Osteoblast (primary cell): Measurements from ENCODE around the gene SLBP. TPM values are rescaled to one million over a fixed set of nuclear protein-coding genes. Genes with fewer than 3 reads are reported as not detected.

ENCODE experiments used
- DNase-seq: peaks from one replicate; pipeline ENCODE4 v3.0.0; 2011; ENCODE audit warnings: low spot score, mixed read lengths; ENCODE audit not compliant: insufficient read length; ENCODE audit errors: missing footprints
- H2AFZ ChIP-seq: 2 replicates; pipeline ENCODE4 v1.6.0; 2011; ENCODE audit warnings: mild to moderate bottlenecking, low read length
- H3K27ac ChIP-seq: 2 replicates; pipeline ENCODE4 v1.5.1; 2011; ENCODE audit warnings: mild to moderate bottlenecking, low read depth, low read length, moderate library complexity
- H3K27me3 ChIP-seq: 2 replicates; pipeline ENCODE4 v1.6.0; 2012; ENCODE audit warnings: mild to moderate bottlenecking, control low read depth, inconsistent platforms, low read length, moderate library complexity; ENCODE audit not compliant: insufficient read depth
- H3K36me3 ChIP-seq: 2 replicates; pipeline ENCODE4 v1.5.1; 2011; ENCODE audit warnings: mild to moderate bottlenecking, low read length, control low read depth, moderate library complexity; ENCODE audit not compliant: insufficient read depth
- H3K4me1 ChIP-seq: 2 replicates; pipeline ENCODE4 v1.5.1; 2011; ENCODE audit warnings: mild to moderate bottlenecking, low read length, control low read depth, moderate library complexity; ENCODE audit not compliant: insufficient read depth
- H3K4me2 ChIP-seq: 2 replicates; pipeline ENCODE4 v1.6.0; 2011; ENCODE audit warnings: mild to moderate bottlenecking, low read length; ENCODE audit not compliant: insufficient read depth
- H3K4me3 ChIP-seq: fragments of 200-600 bp; sonication (generic); 3 replicates; pipeline ENCODE4 v1.5.1; 2012; ENCODE audit warnings: mild to moderate bottlenecking, low read length, inconsistent platforms; ENCODE audit not compliant: insufficient read depth
- H3K79me2 ChIP-seq: 2 replicates; pipeline ENCODE4 v1.6.0; 2012; ENCODE audit warnings: mild to moderate bottlenecking, low read length, control low read depth, inconsistent platforms; ENCODE audit not compliant: insufficient read depth
- H3K9me3 ChIP-seq: 2 replicates; pipeline ENCODE4 v1.5.1; 2011; ENCODE audit warnings: low read depth, low read length, control low read depth
- H4K20me1 ChIP-seq: 2 replicates; pipeline ENCODE4 v1.6.0; 2012; ENCODE audit warnings: mild to moderate bottlenecking, low read length, control low read depth; ENCODE audit not compliant: insufficient read depth
- CTCF ChIP-seq: IDR thresholded peaks from 2 replicates; pipeline ENCODE4 v1.5.1; 2011; ENCODE audit warnings: mild to moderate bottlenecking, low read depth, low read length, moderate library complexity; ENCODE audit errors: extremely low read depth
- total RNA-seq: library from RNA; depleted of rRNA; stranded (reverse); fragments of >200 nt; gene quantifications from 2 replicates; pipeline ENCODE4 v1.2.3, GENCODE V29; 2012

Gene SLBP
- total RNA-seq, 1 donor, result 55.7 TPM

- peak; percentile 93 for DNase-seq
- Histone ChIP-seq H3K4me2 (no peak overlapping the region), H3K4me1 (peaks cover 16% of the 10 kb centered on the region), H3K27me3 (no peaks in the 10 kb centered on the region), H3K79me2 (peaks cover 62% of the 10 kb centered on the region), H4K20me1 (peaks cover 40% of the 10 kb centered on the region), H3K4me3 (no peak overlapping the region), H3K36me3 (peaks cover 18% of the 10 kb centered on the region), H3K27ac (no peak overlapping the region), H3K9me3 (no peaks in the 10 kb centered on the region), H2AFZ (no peak overlapping the region)
- no peak for TF ChIP-seq CTCF
Observed at GRCh38 chr4:1715002-1715758, 3.1 kb upstream of the SLBP start.

- H2AFZ ChIP-seq, result no peak overlapping the region
- H3K27me3 ChIP-seq, result no peaks in the 10 kb centered on the region
- H3K9me3 ChIP-seq, result no peaks in the 10 kb centered on the region
- peaks cover 9% of the 10 kb centered on the region for H3K4me1 ChIP-seq
- H3K36me3 ChIP-seq, result peaks cover 23% of the 10 kb centered on the region
- TF ChIP-seq CTCF, result no peak
- H3K27ac ChIP-seq, result no peak overlapping the region
- H3K4me2 ChIP-seq, result no peak overlapping the region
- peak; percentile 64 for DNase-seq
- no peak overlapping the region for H3K4me3 ChIP-seq
- H4K20me1 ChIP-seq, result peaks cover 39% of the 10 kb centered on the region
- H3K79me2 ChIP-seq, result peaks cover 62% of the 10 kb centered on the region
Observed at GRCh38 chr4:1714303-1715001, 2.3 kb upstream of the SLBP start.

DNA sequence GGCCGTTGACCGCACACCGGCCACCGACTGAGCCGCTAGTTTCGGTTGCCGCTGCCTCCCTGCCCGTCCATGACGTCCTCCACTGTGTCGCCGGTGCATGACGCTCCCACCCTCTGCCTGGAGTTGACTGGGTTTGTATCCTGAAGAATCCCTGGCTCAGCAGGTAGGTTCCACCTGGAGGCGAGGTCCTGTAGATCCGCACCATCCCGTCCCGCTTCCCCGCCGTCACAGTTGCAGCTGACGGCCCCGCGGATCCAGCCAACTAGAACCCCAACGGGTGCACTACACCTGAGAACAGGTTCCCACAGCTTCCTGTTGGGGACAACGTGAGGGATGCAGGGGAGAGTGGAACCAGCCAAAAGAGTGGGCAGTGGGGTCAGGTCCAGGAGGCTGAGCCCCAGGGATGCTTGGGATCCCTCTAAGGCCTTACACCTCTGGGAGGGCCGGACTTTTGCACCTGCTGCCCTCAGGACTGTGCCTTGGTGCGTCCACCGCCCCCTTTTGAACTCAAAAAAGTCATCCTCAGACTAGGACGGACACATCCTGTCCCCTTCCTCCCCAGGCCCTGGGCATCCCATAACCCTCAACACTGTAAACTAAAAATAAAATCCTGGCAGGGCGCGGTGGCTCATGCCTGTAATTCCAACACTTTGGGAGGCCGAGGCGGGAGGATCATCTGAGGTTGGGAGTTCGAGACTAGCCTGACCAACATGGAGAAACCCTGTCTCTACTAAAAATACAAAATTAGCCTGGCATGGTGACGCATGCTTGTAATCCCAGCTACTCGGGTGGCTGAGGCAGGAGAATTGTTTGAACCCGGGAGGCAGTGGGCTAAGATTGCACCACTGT lies 1.1 kb upstream of the SLBP start:
- Histone ChIP-seq H2AFZ (peak overlapping the region; percentile 91), H3K27me3 (no peaks in the 10 kb centered on the region), H3K4me3 (peak overlapping the region; percentile 79), H3K9me3 (no peaks in the 10 kb centered on the region), H4K20me1 (peaks cover 35% of the 10 kb centered on the region), H3K27ac (peak overlapping the region; percentile 92), H3K79me2 (peaks cover 63% of the 10 kb centered on the region), H3K4me2 (peak overlapping the region; percentile 97), H3K4me1 (peaks cover 8% of the 10 kb centered on the region), H3K36me3 (peaks cover 15% of the 10 kb centered on the region)
- TF ChIP-seq CTCF, result no peak
- no peak for DNase-seq
